Fibroblast of gingiva (primary cell): ENCODE results near the gene GRIA2.
"Not testable (repeated sequence)": the region's sequence is repeated elsewhere in the genome, so short reads cannot be mapped to it uniquely, and the experiment has no call there.

Experiments used
- DNase-seq: peaks from one replicate; pipeline ENCODE4 v3.0.0-alpha.2; 2011; ENCODE audit warnings: low read depth

Gene GRIA2

DNA sequence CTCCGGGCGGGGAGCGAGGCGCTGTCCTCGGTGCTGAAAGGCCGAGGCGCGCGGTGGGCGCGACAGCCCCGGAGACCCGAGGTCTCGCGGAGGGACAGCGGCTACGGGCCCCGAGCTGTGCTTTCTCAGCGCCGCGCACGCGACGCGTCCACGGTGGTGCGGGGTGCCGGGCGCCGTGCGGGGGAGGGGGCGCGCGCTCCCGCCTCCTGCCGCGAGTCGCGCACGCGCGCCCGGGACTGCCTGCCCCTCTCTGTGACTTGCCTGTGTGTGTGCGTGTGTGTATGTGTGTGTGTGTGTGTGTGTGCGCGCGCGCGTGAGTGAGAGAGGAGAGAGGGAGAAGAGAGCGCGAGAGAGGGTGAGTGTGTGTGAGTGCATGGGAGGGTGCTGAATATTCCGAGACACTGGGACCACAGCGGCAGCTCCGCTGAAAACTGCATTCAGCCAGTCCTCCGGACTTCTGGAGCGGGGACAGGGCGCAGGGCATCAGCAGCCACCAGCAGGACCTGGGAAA, at the start of gene GRIA2:
TSS of gene GRIA2 (plus strand) at position 358 of the 511 bp plus-strand sequence. CDS start 315 bp downstream, outside the sequence.
- peak; percentile 32 for DNase-seq

DNA sequence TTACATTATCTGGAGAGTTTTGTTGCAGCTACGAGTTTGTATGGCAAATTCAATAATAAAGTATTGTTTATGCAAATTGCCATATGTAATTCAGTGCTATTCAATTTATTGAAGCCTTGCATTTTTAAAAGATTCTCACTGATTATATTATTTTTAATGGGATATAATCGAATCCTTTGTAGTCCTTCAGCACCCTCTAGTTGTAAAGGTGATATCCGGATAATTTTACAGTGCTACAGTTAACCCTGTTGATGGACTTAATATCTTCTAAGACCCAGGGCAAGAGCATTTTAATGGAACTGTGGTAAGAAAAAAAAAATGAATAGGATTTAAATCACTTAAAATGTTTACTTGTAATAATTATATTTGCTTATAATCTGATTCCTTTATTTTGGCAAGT, 48.5 kb upstream of the GRIA2 start:
- DNase-seq, result peak; percentile 4

DNA sequence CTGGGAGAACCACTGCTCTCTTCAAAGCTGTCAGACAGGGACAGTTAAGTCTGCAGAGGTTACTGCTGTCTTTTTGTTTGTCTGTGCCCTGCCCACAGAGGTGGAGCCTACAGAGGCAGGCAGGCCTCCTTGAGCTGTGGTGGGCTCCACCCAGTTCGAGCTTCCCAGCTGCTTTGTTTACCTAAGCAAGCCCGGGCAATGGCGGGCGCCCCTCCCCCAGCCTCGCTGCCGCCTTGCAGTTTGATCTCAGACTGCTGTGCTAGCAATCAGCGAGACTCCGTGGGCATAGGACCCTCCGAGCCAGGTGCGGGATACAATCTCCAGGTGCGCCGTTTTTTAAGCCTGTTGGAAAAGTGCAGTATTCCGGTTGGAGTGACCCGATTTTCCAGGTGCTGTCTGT, 40.3 kb upstream of the GRIA2 start:
- not testable (repeated sequence) for DNase-seq

GRCh38 chr4:157184300-157184699, 36.2 kb upstream of the GRIA2 start:
- DNase-seq, result no peak

GRCh38 chr4:157185363-157185762, 35.2 kb upstream of the GRIA2 start:
- DNase-seq, result no peak

DNA sequence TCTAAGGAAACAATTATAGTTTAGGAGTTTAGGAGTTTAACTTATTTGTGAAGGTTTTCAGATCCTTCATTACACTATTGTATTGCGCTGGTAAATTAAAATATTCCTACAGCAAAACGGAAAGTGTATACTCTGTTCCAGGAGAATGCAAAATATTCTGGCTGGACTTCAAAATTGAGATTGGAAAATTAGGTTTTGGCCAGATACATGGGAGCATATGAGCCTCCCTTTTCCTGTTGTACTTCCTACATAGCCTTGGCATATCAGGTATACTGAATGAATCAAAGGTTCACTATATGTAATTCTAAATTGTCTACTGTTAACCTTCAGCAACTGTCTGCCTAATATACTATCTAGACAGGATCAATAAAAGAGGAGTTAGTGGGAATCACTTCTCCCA, 25.2 kb upstream of the GRIA2 start:
- DNase-seq, result no peak

DNA sequence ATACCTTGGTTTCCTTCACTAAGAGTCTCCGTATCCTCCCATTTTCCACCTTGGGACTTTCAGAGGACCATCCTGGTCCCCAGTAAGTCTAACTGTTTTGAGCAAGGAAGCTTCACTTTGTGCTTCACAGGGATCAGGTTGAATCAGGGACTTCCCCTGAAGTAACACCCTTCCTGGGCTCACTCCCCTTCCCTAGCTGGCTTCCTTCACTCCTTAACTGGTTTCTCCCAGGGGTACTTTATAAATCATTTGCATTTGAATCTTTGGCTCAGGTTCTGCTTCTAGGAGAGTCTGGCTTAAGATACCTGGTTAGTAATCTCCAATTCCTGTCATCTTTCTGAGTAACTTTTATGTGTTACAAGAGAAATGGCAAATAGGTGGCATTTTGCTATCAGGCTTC, 24.5 kb upstream of the GRIA2 start:
- no peak for DNase-seq

DNA sequence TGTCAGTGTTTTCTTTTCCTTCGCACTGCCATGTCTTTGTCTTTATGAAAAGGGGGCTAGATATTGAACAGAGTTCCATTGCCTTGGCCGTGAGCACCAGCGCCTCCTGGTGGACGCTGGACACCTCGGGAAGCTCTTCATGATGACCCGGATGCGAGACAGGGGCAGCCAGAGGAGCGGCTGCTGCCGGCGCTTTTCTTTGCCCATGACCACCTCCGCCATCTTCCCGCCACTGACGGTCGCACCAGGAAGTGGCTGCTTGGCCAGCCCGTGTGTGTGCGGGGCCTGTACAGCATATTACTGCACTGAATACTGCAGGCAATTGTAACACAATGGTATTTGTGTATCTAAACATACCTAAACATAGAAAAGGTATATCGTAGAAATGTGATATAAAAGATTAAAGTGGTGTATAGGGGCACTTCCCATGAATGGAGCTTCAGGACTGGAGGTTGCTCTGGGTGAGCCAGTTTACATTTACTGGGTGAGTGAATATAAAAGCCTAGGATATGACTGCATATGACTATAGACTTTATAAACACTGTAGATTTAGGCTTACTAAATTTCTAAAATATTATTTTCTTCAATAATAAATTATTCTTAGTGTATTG, 15.8 kb upstream of the GRIA2 start:
- DNase-seq, result no peak

DNA sequence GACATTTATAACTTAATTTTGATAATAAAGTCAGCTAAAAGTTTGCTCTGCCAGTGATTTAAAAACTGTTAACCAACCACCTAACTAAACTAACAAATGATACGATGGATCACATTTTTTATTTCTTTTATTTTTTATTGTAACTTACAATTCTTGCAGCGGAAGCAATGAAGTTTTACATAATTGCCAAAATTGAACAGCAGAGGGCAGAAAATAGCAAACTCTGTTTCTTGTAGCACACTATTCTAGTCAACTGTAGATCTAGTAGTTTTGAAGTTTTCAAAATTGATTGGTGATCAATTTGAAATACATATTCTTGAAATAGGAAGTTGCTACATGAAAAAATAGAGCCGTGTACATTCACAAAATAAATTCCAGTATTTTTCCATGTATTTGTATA, 2.8 kb upstream of the GRIA2 start:
- no peak for DNase-seq

GRCh38 chr4:157219711-157220370, 687 bp upstream of the GRIA2 start:
- DNase-seq, result no peak

GRCh38 chr4:157221426-157221894, 932 bp downstream of the GRIA2 start:
- no peak for DNase-seq

GRCh38 chr4:157221895-157222770, 1.6 kb downstream of the GRIA2 start:
- no peak for DNase-seq

- no peak for DNase-seq
Observed at GRCh38 chr4:157222771-157223160, 2.2 kb downstream of the GRIA2 start.

- no peak for DNase-seq
Observed at GRCh38 chr4:157223456-157223855, 2.9 kb downstream of the GRIA2 start.

GRCh38 chr4:157225096-157225495, 4.6 kb downstream of the GRIA2 start:
- no peak for DNase-seq

DNA sequence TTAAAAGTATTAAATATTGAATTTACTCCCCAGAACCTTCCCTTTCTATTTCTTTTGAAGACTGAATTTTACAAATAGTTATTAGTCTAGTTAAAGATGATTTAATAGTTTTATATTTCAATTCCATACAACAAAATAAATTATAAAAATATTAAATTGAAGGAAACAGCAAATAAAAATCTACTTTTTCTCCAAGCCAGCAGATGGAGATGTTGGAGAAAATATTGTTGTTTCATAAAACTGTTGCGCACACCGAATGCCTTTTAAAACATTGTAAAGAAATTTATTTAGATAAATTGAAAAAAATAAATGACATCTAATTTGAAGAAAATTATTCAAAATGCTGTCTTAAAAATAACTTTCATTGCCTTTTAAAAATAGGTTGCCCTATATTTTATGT, 5.5 kb downstream of the GRIA2 start:
- DNase-seq, result no peak

DNA sequence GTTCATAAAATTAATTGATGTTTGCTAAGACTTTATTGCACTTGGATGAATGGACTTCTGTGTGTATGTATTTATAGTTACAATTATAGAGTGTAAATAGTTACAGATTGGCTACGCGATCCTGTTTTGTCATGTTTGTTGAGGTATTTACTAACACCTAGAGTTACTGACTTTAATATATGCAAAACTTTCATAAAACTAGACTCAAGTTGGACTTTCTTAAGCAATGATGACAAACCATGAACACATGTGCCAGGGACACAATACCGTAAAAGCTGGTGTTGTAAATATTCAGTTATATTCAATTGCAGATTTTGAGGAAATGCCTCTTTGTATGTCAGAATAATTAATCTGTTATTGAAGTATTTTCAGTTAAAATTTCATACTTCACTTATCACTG, 6.1 kb downstream of the GRIA2 start:
- no peak for DNase-seq

DNA sequence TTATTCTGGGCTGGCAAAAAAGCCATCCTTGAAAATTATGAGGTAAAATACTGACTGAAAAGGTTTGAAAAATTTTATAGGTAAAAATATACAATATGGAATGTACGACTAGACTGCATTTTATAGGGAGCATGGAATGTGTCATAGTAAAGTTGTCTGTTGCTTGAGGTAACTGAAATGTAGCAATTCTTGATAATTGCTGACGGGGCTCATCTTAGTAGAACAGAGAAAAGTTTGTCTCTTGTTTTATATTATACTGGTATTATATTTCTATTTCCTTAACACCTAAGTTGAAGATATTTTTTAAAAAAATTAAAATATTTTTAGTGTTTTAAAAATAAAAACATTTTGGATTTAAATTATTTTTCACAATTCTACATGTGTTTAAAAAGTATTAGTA, 11.0 kb downstream of the GRIA2 start:
- DNase-seq, result no peak

GRCh38 chr4:157242871-157243270, 22.3 kb downstream of the GRIA2 start:
- DNase-seq, result no peak

GRCh38 chr4:157244348-157244747, 23.8 kb downstream of the GRIA2 start:
- DNase-seq, result no peak

GRCh38 chr4:157245351-157245750, 24.8 kb downstream of the GRIA2 start:
- no peak for DNase-seq

DNA sequence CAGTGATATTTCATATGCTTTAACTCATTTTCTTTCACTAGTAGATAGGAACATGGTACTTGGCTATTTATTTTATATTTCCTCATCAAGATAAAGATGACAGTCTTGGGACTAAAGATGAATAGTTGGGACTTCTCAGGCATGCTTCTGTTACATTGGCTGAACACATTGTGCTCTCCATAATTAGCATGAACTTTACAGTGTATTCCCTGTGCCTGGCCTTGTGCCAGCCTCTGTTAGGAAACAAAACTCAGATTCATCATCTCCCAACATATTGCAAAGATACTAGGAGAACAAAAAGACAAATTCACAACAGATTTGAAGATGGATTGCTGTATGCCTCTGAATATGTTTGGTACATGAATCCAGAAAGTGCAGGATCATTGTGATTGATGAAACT, 26.4 kb downstream of the GRIA2 start:
- DNase-seq, result no peak

DNA sequence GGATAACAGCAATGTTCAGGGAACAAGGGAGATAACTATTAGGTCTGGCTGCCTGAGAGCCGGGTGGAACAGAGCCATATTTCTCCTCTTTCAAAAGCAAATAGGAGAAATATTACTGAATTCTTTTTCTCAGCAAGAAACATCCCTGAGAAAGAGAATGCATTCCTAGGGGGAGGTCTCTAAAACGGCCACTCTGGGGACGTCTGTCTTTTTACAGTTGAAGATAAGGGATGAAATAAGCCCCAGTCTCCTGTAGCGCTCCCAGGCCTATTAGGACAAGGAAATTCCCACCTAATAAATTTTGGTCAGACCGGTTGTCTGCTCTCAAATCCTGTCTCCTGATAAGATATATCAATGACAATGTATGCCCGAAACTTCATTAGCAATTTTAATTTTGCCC, 37.6 kb downstream of the GRIA2 start:
- DNase-seq, result not testable (repeated sequence)
